Lower lobe of right lung (tissue), 2 donors: Measurements from ENCODE around the gene HS3ST3A1. TPM values are rescaled to one million over a fixed set of nuclear protein-coding genes. Genes with fewer than 3 reads are reported as not detected.

Source experiments
- ATAC-seq, 2 donors: fragments of 200-7000 bp; cut with Tn5 transposase; one replicate each; pipeline ENCODE4 v1.9.1; 2020 to 2022; ENCODE audit warnings: mild to moderate bottlenecking in 2 of 2, moderate library complexity in 2 of 2
- DNase-seq: peaks from one replicate; pipeline ENCODE4 v3.0.0-alpha.2; 2020
- H3K27ac ChIP-seq: fragments of 200-600 bp; one replicate; pipeline ENCODE4 v1.8.0; 2022
- H3K27me3 ChIP-seq: fragments of 200-600 bp; one replicate; pipeline ENCODE4 v1.8.0; 2022; ENCODE audit warnings: low read depth
- H3K36me3 ChIP-seq: fragments of 200-600 bp; one replicate; pipeline ENCODE4 v1.8.0; 2022; ENCODE audit warnings: mild to moderate bottlenecking
- H3K4me1 ChIP-seq: fragments of 200-600 bp; one replicate; pipeline ENCODE4 v1.8.0; 2022
- H3K4me3 ChIP-seq: fragments of 200-600 bp; one replicate; pipeline ENCODE4 v1.8.0; 2022; ENCODE audit warnings: mild to moderate bottlenecking
- H3K9me3 ChIP-seq: fragments of 200-600 bp; one replicate; pipeline ENCODE4 v1.8.0; 2022
- intact Hi-C: fragments of 100-400 bp; cut with DNase I; formaldehyde crosslinking; loops from one replicate; pipeline ENCODE4 v1.11.0; 2022
- total RNA-seq: library from RNA; stranded (reverse); fragmentation: NEBNext Ultra II Directional; extraction: Animal tissue kit (Norgen Biotek cat#: 25700); gene quantifications from one replicate; pipeline ENCODE4 v1.2.1, GENCODE V29; 2021
- TF ChIP-seq, protein P1 (sequence below): fragments of 200-600 bp; IDR thresholded peaks from one replicate; pipeline ENCODE4 v1.8.0; 2022; ENCODE audit warnings: antibody characterized with exemption, mild to moderate bottlenecking
- donor health status: DM: no; HTN: yes; CAD: no; lungs with severe emphysema.

Gene HS3ST3A1
- total RNA-seq, 1 donor from 2014 or later: 0.53 TPM

DNA sequence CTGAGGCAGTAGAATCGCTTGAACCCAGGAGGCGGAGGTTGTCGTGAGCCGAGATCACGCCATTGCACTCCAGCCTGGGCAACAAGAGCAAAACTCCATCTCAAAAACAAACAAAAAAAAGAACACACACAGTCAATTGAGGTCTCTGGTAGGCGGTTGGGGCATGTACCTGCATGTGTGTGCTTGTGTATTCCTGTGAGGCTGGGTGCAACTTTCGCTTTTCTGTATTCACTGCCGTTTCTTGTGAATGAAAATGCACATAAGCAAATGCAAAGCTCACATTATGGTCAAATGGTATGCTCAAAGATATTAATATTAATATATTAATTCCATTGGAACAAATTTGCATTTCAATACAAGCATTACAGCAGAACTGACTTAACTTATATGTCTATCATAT lies 20.9 kb downstream of the HS3ST3A1 start:
- Histone ChIP-seq H3K27me3 (no peaks in the 10 kb centered on the region), H3K4me3 (no peak overlapping the region), H3K4me1 (no peaks in the 10 kb centered on the region), H3K27ac (no peak overlapping the region), H3K36me3 (no peaks in the 10 kb centered on the region), H3K9me3 (no peaks in the 10 kb centered on the region)
- TF ChIP-seq, protein P1, sequence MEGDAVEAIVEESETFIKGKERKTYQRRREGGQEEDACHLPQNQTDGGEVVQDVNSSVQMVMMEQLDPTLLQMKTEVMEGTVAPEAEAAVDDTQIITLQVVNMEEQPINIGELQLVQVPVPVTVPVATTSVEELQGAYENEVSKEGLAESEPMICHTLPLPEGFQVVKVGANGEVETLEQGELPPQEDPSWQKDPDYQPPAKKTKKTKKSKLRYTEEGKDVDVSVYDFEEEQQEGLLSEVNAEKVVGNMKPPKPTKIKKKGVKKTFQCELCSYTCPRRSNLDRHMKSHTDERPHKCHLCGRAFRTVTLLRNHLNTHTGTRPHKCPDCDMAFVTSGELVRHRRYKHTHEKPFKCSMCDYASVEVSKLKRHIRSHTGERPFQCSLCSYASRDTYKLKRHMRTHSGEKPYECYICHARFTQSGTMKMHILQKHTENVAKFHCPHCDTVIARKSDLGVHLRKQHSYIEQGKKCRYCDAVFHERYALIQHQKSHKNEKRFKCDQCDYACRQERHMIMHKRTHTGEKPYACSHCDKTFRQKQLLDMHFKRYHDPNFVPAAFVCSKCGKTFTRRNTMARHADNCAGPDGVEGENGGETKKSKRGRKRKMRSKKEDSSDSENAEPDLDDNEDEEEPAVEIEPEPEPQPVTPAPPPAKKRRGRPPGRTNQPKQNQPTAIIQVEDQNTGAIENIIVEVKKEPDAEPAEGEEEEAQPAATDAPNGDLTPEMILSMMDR: no peak
- DNase-seq: no peak
- intact Hi-C loops: no loop called here
- no peak for ATAC-seq

DNA sequence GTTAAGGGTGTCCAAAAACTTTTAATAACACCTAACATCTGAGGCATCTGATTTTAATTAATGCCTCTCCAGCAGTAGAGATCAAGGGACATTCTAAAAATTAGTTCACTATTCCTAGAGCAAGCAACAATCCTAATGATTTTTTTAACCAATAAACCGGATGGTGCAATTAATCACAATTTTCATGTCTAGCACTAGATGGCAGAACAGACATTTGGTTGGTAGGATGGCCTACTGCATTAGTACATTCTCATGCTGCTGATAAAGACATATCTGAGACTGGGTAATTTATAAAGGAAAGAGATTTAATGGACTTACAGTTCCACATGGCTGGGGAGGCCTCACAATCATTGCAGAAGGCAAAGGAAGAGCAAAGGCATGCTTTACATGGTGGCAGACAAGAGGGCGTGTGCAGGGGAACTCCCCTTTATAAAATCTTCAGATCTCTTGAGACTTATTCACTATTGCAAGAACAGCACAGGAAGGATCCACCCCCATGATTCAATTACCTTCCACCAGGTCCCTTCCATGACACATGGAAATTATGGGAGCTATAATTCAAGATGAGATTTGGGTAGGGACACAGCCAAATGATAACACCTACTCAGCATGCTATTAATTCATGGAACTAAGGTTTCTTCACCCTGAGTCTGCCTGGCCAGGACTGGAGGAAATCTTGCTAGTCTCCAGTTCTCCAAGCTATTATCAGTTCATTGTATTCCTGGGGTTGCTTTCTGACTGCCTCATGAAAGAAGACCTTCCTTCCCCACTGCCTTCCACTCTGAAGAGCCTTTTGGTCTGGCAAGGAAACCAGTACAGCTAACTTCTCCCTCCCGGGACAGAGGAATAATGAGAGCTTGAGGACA lies 24.8 kb downstream of the HS3ST3A1 start:
- H3K4me3 ChIP-seq: no peak overlapping the region
- ATAC-seq (no peak), DNase-seq (no peak)
- TF ChIP-seq, protein P1: no peak
- H3K27ac ChIP-seq: no peak overlapping the region
- H3K27me3 ChIP-seq: no peaks in the 10 kb centered on the region
- H3K36me3 ChIP-seq: no peaks in the 10 kb centered on the region
- no peaks in the 10 kb centered on the region for H3K9me3 ChIP-seq
- intact Hi-C loops: no loop called here
- H3K4me1 ChIP-seq: no peaks in the 10 kb centered on the region

DNA sequence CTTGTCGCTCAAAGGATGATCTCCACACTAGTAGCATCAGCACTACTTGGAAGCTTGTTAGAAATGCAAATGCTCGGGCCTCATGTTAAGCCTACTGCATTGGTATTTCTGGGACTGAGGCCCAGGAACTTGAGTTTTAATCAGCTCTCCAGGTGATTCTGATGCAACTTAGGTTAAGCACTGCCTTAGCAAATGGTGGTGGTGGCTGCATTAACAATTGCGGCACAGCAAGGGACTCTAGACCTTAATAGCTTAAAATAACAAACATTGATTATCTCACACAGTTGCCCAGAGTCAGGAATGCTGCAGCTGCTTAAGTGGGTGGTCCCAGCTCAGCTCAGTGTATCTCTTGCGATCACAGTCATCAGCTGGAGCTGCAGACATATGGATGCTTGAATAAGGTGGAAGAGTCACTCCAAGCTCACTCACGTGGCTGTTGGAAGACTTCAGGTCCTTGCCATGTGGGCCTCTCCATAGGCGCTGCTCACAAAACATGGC lies 25.8 kb downstream of the HS3ST3A1 start:
- Histone ChIP-seq H3K27me3 (no peaks in the 10 kb centered on the region), H3K27ac (no peak overlapping the region), H3K9me3 (no peaks in the 10 kb centered on the region), H3K36me3 (no peaks in the 10 kb centered on the region), H3K4me3 (no peak overlapping the region), H3K4me1 (no peaks in the 10 kb centered on the region)
- ATAC-seq: no peak
- intact Hi-C loops: no loop called here
- TF ChIP-seq, protein P1: no peak
- DNase-seq: no peak

DNA sequence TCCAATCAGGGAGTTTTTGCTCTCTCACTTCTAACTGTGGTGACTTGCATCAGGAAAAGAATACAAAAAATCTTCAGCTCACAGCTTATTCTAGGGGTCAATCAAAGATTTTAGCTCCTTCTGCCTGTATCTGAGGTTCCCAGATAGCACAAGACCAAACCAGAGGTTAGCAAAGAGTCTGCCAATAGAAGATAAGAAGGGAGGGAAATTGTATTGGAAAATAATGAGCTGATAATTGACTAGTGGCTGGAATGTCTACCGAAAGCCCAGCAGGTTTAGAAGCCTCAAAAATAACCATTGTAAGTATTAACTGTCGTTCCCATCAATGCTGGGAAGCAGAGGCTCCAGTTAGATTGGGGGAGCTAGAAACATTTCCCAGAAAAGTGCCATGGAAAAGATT lies 26.3 kb downstream of the HS3ST3A1 start:
- DNase-seq (no peak), ATAC-seq (no peak)
- H3K27me3 ChIP-seq: no peaks in the 10 kb centered on the region
- H3K9me3 ChIP-seq: no peaks in the 10 kb centered on the region
- H3K36me3 ChIP-seq: no peaks in the 10 kb centered on the region
- no peak overlapping the region for H3K27ac ChIP-seq
- H3K4me1 ChIP-seq: no peaks in the 10 kb centered on the region
- TF ChIP-seq, protein P1: no peak
- intact Hi-C loops: no loop called here
- H3K4me3 ChIP-seq: no peak overlapping the region

DNA sequence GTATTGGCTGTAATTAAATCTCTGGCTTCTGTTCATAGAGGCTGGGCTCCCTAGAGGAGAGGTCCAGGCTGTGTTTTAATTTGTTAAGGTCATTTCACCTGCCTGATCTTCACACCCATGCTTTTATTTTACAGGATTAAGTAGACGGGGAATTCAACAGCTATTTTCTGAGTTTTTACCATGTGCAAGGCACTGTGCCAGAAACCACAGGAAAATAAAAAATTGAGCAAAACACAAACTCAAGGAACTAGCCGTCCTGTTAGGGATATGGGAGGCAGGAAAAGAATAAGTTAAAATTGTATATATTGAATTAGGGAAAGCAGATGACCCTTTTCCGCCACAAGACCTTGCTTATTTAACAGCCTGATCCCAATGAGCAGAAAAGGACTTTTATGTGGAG lies 29.1 kb downstream of the HS3ST3A1 start:
- Histone ChIP-seq H3K4me1 (no peaks in the 10 kb centered on the region), H3K9me3 (no peaks in the 10 kb centered on the region), H3K36me3 (no peaks in the 10 kb centered on the region), H3K4me3 (no peak overlapping the region), H3K27ac (no peak overlapping the region), H3K27me3 (no peaks in the 10 kb centered on the region)
- intact Hi-C loops: no loop called here
- TF ChIP-seq, protein P1: no peak
- DNase-seq (no peak), ATAC-seq (no peak)
